K562 (cell line): ENCODE data around the gene S100A9. TPM values are rescaled to one million over a fixed set of nuclear protein-coding genes. Genes with fewer than 3 reads are reported as not detected.
A peak's percentile ranks its signal among the peaks of the same experiment; 100 is the strongest.

ENCODE experiments used
- ARID2 ChIP-seq: fragments of 450-650 bp; IDR thresholded peaks from 2 replicates; pipeline ENCODE4 v1.6.1; 2017; ENCODE audit warnings: antibody characterized with exemption, mild to moderate bottlenecking
- MTA2 ChIP-seq: fragments of 450-650 bp; IDR thresholded peaks from 2 replicates; pipeline ENCODE4 v1.6.1; 2016; ENCODE audit warnings: low read depth
- PURB ChIP-seq: sonication (generic); formaldehyde crosslinking; IDR thresholded peaks from 2 replicates; pipeline ENCODE4 v1.9.0; 2021; ENCODE audit warnings: low read depth, mild to moderate bottlenecking, missing genetic modification reagents
- RBM14 ChIP-seq: fragments of 200-400 bp; formaldehyde crosslinking; IDR thresholded peaks from 2 replicates; pipeline ENCODE4 v1.6.1; 2018; ENCODE audit warnings: low read depth, mild to moderate bottlenecking, low read length, moderate library complexity, borderline replicate concordance; ENCODE audit not compliant: insufficient read depth
- SP1 ChIP-seq: sonication (generic); formaldehyde crosslinking; IDR thresholded peaks from 2 replicates; pipeline ENCODE4 v1.8.1; 2022; ENCODE audit warnings: mild to moderate bottlenecking, missing genetic modification reagents
- ZBTB17 ChIP-seq: fragments of 450-650 bp; formaldehyde crosslinking; IDR thresholded peaks from 2 replicates; pipeline ENCODE4 v1.4.0; 2020; ENCODE audit warnings: mild to moderate bottlenecking
- ZFX ChIP-seq: sonication (generic); formaldehyde crosslinking; IDR thresholded peaks from 2 replicates; pipeline ENCODE4 v1.8.0; 2022; ENCODE audit warnings: mild to moderate bottlenecking, missing genetic modification reagents, moderate library complexity
- ZNF507 ChIP-seq: conservative IDR thresholded peaks from 2 replicates; pipeline ENCODE4 v1.6.1; 2017; ENCODE audit warnings: missing genetic modification characterization, missing compliant biosample characterization
- ZNF79 ChIP-seq: fragments of 250-450 bp; sonication (Bioruptor Pico); IDR thresholded peaks from 2 replicates; pipeline ENCODE4 v1.4.0; 2020; ENCODE audit warnings: low read depth, mild to moderate bottlenecking, moderate library complexity
- ZZZ3 ChIP-seq: fragments of 450-650 bp; IDR thresholded peaks from 2 replicates; pipeline ENCODE4 v1.6.1; 2016; ENCODE audit warnings: antibody characterized with exemption, mild to moderate bottlenecking, moderate library complexity
- polyA plus RNA-seq, 8 experiments: library from polyadenylated mRNA; depleted of rRNA in 4 of 8; stranded (reverse) in 5 of 8; unstranded in 3 of 8; fragments of >200 nt; fragmentation: Nextera tagmentation in 2 of 8; fragmentation: Illumina TruSeq in 1 of 8; extraction: Ambion mirVana in 2 of 8; extraction: Trizol in 1 of 8; gene quantifications; 2 replicates each; pipeline versions ENCODE4 v1.2.1 to v1.2.3, GENCODE V29; 2011 to 2014; ENCODE audit warnings: inconsistent platforms in 1 of 8, missing spikeins in 1 of 8
- total RNA-seq, 7 experiments: library from RNA; depleted of rRNA in 6 of 7; stranded (reverse); fragments of >200 nt in 6 of 7; fragmentation: Illumina TruSeq in 2 of 7; extraction: Trizol in 2 of 7; gene quantifications; 2 replicates each; pipeline versions ENCODE4 v1.2.1 to v1.2.3, GENCODE V29; 2011 to 2021; ENCODE audit warnings: low replicate concordance in 1 of 7
- TF ChIP-seq, protein P1 (sequence below), 2 experiments: fragments of 450-650 bp; IDR thresholded peaks; 2 replicates each; pipeline ENCODE4 v1.6.1; 2016; ENCODE audit warnings: mild to moderate bottlenecking in 2 of 2, borderline replicate concordance in 1 of 2, low read depth in 1 of 2, moderate library complexity in 1 of 2
- TF ChIP-seq, protein P2 (sequence below): sonication (generic); formaldehyde crosslinking; IDR thresholded peaks from 2 replicates; pipeline ENCODE4 v1.8.0; 2023; ENCODE audit warnings: mild to moderate bottlenecking, missing genetic modification reagents
- TF ChIP-seq, protein P3 (sequence below): IDR thresholded peaks from 2 replicates; pipeline ENCODE4 v1.6.1; 2012; ENCODE audit warnings: low read depth, low read length, improper control_type of control experiment, borderline replicate concordance

Gene S100A9
- total and polyA plus RNA-seq, 9 of the 15 experiments (the other 6 are each of a cell fraction or from before 2014, with no cell fraction given), result 0.80 TPM; not detected in 8

DNA sequence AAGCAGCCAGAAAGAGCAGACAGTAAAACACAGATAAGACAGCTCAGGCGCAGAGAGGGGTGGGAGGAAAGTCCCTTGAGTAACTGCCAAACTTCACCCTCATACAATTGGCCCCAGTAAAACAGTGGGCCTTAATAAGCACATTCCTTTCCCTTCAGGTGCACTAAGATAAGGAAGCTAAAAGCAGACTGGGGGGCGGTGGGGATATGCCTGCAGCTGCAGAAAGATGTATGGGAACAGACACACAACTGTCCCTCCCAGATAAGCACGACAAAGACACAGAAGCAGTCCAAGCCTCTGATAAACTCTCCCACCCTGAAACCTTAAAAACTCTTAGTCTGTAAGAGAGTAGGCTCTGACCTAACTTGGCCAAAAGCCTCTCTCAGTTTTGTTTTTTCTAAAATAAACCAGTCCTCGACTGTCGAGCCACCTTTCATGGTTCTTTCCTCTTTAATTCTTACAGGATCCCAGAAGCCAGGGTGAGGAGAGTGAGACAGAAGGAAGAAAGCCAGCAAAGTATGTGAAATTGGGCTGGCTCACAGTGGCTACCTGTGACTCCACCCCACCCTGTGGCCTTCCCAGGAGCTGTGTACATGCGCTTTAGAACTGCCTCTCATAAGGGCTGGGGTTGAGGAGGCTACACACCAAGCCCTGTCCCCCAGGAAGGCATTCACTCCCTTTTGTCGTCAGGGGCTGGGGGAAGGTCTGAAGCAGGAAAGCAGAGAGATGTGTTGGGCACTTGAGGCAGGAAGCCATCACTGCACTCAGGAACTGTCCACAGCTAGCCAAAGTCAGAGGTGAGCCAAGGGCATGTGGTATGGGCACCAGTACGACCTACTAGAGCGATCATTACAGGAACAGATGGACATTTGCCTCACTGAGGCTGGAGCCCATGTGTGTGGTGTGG, 13.6 kb upstream of the S100A9 start (continued):
- TF ChIP-seq, protein P1, sequence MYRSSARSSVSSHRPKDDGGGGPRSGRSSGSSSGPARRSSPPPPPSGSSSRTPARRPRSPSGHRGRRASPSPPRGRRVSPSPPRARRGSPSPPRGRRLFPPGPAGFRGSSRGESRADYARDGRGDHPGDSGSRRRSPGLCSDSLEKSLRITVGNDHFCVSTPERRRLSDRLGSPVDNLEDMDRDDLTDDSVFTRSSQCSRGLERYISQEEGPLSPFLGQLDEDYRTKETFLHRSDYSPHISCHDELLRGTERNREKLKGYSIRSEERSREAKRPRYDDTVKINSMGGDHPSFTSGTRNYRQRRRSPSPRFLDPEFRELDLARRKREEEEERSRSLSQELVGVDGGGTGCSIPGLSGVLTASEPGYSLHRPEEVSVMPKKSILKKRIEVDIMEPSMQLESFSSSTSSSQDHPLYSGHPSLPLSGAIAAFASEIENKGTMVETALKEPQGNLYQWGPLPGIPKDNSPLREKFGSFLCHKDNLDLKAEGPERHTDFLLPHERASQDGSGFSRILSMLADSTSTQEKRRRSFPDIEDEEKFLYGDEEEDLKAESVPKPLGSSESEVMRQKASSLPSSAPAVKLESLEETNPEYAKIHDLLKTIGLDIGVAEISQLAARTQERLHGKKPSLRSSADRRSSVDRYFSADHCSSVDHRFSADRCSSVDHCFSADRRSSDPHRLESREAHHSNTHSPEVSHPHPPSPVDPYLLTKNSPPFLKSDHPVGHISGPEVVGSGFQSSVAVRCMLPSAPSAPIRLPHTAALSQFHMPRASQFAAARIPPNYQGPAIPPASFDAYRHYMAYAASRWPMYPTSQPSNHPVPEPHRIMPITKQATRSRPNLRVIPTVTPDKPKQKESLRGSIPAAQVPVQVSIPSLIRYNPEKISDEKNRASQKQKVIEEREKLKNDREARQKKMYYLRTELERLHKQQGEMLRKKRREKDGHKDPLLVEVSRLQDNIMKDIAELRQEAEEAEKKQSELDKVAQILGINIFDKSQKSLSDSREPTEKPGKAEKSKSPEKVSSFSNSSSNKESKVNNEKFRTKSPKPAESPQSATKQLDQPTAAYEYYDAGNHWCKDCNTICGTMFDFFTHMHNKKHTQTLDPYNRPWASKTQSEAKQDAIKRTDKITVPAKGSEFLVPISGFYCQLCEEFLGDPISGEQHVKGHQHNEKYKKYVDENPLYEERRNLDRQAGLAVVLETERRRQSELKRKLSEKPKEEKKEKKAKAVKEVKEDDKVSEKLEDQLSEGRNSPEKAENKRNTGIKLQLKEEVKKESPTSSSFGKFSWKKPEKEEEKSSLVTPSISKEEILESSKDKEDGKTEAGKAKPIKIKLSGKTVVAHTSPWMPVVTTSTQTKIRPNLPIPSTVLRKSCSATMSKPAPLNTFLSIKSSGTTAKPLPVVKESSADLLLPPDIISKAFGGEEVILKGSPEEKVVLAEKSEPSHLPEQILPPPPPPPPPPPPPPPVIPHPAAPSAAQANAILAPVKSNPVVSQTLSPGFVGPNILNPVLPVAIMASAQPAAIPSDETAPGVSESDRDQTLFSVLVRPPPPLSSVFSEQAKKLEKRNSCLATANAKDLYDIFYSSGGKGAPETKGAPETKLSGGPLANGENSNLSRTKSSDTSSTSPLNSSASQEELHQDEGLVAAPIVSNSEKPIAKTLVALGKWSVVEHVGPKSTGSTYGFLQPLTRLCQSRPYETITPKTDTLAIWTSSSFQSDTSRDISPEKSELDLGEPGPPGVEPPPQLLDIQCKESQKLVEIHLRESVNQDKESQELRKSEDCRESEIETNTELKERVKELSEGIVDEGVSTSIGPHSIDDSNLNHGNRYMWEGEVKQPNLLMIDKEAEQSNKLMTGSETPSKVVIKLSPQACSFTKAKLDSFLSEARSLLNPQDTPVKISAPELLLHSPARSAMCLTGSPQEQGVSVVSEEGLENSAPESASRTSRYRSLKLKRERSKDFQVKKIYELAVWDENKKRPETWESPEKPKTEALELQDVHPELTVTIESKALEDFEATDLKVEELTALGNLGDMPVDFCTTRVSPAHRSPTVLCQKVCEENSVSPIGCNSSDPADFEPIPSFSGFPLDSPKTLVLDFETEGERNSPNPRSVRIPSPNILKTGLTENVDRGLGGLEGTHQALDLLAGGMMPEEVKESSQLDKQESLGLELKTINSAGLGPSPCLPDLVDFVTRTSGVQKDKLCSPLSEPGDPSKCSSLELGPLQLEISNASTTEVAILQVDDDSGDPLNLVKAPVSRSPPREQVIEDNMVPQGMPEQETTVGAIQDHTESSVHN (IDR thresholded peaks at IDR 0.05; ENCODE audit: borderline replicate concordance in 1 of 2, low read depth in 1 of 2), result peak; percentile 86 to 94; a peak in 2 of 4 replicates
- no peak for TF ChIP-seq ZFX (CRISPR knock-in tag)
- TF ChIP-seq MTA2, result peak; percentile 100
- TF ChIP-seq ARID2, result no peak
- TF ChIP-seq, protein P2, sequence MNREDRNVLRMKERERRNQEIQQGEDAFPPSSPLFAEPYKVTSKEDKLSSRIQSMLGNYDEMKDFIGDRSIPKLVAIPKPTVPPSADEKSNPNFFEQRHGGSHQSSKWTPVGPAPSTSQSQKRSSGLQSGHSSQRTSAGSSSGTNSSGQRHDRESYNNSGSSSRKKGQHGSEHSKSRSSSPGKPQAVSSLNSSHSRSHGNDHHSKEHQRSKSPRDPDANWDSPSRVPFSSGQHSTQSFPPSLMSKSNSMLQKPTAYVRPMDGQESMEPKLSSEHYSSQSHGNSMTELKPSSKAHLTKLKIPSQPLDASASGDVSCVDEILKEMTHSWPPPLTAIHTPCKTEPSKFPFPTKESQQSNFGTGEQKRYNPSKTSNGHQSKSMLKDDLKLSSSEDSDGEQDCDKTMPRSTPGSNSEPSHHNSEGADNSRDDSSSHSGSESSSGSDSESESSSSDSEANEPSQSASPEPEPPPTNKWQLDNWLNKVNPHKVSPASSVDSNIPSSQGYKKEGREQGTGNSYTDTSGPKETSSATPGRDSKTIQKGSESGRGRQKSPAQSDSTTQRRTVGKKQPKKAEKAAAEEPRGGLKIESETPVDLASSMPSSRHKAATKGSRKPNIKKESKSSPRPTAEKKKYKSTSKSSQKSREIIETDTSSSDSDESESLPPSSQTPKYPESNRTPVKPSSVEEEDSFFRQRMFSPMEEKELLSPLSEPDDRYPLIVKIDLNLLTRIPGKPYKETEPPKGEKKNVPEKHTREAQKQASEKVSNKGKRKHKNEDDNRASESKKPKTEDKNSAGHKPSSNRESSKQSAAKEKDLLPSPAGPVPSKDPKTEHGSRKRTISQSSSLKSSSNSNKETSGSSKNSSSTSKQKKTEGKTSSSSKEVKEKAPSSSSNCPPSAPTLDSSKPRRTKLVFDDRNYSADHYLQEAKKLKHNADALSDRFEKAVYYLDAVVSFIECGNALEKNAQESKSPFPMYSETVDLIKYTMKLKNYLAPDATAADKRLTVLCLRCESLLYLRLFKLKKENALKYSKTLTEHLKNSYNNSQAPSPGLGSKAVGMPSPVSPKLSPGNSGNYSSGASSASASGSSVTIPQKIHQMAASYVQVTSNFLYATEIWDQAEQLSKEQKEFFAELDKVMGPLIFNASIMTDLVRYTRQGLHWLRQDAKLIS (CRISPR knock-in tag), result no peak
- peak; percentile 74; the same call in 1 of the 2 replicates for TF ChIP-seq ZBTB17 (CRISPR knock-in tag)
- TF ChIP-seq PURB (CRISPR knock-in tag), result no peak
- no peak for TF ChIP-seq RBM14
- no peak for TF ChIP-seq ZNF507 (tag)
- TF ChIP-seq ZZZ3, result no peak
- TF ChIP-seq ZNF79 (CRISPR knock-in tag), result no peak
- TF ChIP-seq, protein P3, sequence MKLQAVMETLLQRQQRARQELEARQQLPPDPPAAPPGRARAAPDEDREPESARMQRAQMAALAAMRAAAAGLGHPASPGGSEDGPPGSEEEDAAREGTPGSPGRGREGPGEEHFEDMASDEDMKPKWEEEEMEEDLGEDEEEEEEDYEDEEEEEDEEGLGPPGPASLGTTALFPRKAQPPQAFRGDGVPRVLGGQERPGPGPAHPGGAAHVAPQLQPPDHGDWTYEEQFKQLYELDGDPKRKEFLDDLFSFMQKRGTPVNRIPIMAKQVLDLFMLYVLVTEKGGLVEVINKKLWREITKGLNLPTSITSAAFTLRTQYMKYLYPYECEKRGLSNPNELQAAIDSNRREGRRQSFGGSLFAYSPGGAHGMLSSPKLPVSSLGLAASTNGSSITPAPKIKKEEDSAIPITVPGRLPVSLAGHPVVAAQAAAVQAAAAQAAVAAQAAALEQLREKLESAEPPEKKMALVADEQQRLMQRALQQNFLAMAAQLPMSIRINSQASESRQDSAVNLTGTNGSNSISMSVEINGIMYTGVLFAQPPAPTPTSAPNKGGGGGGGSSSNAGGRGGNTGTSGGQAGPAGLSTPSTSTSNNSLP, result no peak
- peak; percentile 75 for TF ChIP-seq SP1 (CRISPR knock-in tag)
